ENCODE measurements around the gene SLC23A2.

DNA sequence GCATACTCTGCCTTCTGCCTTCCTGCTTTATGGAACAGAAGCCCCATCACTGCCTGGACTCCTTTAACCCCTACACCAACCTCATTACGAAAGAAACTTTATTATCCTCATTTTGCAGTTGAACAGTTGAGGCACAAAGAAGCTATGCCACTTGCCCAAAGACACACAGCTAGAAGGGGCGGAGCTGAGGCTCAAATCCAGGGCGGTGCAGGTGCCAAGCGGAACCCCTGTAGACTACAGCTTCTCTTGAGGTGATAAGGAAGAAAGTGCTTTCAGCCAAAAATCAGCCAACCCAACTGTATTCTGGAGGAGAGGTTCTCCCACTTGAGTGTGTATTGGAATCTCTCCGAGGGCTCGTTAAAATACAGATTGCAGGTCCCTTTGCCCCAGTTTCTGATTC is 189.1 kb downstream of the SLC23A2 start:
- TF ChIP-seq, protein P1, sequence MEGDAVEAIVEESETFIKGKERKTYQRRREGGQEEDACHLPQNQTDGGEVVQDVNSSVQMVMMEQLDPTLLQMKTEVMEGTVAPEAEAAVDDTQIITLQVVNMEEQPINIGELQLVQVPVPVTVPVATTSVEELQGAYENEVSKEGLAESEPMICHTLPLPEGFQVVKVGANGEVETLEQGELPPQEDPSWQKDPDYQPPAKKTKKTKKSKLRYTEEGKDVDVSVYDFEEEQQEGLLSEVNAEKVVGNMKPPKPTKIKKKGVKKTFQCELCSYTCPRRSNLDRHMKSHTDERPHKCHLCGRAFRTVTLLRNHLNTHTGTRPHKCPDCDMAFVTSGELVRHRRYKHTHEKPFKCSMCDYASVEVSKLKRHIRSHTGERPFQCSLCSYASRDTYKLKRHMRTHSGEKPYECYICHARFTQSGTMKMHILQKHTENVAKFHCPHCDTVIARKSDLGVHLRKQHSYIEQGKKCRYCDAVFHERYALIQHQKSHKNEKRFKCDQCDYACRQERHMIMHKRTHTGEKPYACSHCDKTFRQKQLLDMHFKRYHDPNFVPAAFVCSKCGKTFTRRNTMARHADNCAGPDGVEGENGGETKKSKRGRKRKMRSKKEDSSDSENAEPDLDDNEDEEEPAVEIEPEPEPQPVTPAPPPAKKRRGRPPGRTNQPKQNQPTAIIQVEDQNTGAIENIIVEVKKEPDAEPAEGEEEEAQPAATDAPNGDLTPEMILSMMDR (conservative IDR thresholded peaks at IDR 0.05; ENCODE audit: low read length) = no peak
- TF ChIP-seq EZH2phosphoT487 (IDR thresholded peaks at IDR 0.05; ENCODE audit: borderline replicate concordance, low read depth, low read length) = no peak
